ENCODE data around the gene DAP. TPM values are rescaled to one million over a fixed set of nuclear protein-coding genes. Genes with fewer than 3 reads are reported as not detected.

The DAP gene
- total and polyA plus RNA-seq, 2 of the 13 experiments (the other 11 are each of a cell fraction or from before 2014, with no cell fraction given): 22.0 to 57.5 TPM

GRCh38 chr5:10691826-10692785 is 68.9 kb downstream of the DAP start:
- POLR2A ChIA-PET: no interaction called here
- Histone ChIP-seq H3K9me3 (ENCODE audit: low read length) (no peaks in the 10 kb centered on the region), H3K79me2 (ENCODE audit: insufficient read depth, low read length) (peaks cover 3% of the 10 kb centered on the region), H3K4me2 (ENCODE audit: low read depth, low read length) (no peak overlapping the region), H3K27ac (ENCODE audit: extremely low read length, insufficient read depth, low read length) (no peak overlapping the region), H4K20me1 (ENCODE audit: insufficient read depth, low read length) (peaks cover 42% of the 10 kb centered on the region; the same call in 1 of the 2 replicates), H3K4me1 (ENCODE audit: insufficient read depth, low read length) (no peaks in the 10 kb centered on the region), H3K36me3 (replicated peaks in 1 of 2; ENCODE audit: control insufficient read depth in 1 of 2, insufficient read depth in 2 of 2, low read length in 2 of 2) (peaks cover 3 to 53% of the 10 kb centered on the region in 2 experiments; a peak in 4 of 5 replicates), H2AFZ (ENCODE audit: low read length) (no peak overlapping the region), H3K4me3 (replicated peaks in 1 of 3; ENCODE audit: insufficient read depth in 1 of 3, low read depth in 2 of 3, low read length in 3 of 3) (no peak overlapping the region), H3K9ac (ENCODE audit: insufficient read depth, low read depth, low read length) (no peak overlapping the region), H3K27me3 (ENCODE audit: control insufficient read depth in 1 of 2, insufficient read depth in 2 of 2, low read length in 2 of 2) (no peaks in the 10 kb centered on the region)
- FAIRE-seq (no peak), ATAC-seq (no peak), DNase-seq (ENCODE audit: low spot score) (no peak)
- 98% methylated on average over 15 of the region's 16 CpGs for WGBS (ENCODE audit: low lambda C conversion rate)
- no TSS peak for BruUV-seq (replicated peaks)
- intact Hi-C loops (cut with micrococcal nuclease; ENCODE audit: unreplicated experiment) (no loop called here), in situ Hi-C loops (cut with HindIII; ENCODE audit: extremely low pct_ligation_motif_present, low pct_unique_long_range_greater_than_20kb) (loop anchor here (5.0 kb wide), 1 partner anchor 165 kb away; no protein-coding TSS in a partner anchor)
- CTCF ChIA-PET (ENCODE audit: low intra/inter-chr PET ratio, low total read pairs): no interaction called here
- no peak for TF ChIP-seq ARID5B (CRISPR knock-in tag; IDR thresholded peaks at IDR 0.05)
- no peak for TF ChIP-seq ZNF558 (CRISPR knock-in tag; IDR thresholded peaks at IDR 0.05; ENCODE audit: borderline replicate concordance)
- no peak for TF ChIP-seq ZNF263 (CRISPR knock-in tag; IDR thresholded peaks at IDR 0.05)
- no peak for TF ChIP-seq ZNF678 (CRISPR knock-in tag; IDR thresholded peaks at IDR 0.05)
- TF ChIP-seq REST (IDR thresholded peaks at IDR 0.05; ENCODE audit: borderline replicate concordance in 1 of 2, low read depth in 1 of 2, low read length in 2 of 2): no peak
- TF ChIP-seq MATR3 (CRISPR knock-in tag; IDR thresholded peaks at IDR 0.05): no peak
- no peak for TF ChIP-seq ZNF253 (CRISPR knock-in tag; IDR thresholded peaks at IDR 0.05; ENCODE audit: borderline replicate concordance)
- TF ChIP-seq IRF1 (CRISPR knock-in tag; IDR thresholded peaks at IDR 0.05; ENCODE audit: low read depth): no peak
- no peak for TF ChIP-seq MIER3 (CRISPR knock-in tag; IDR thresholded peaks at IDR 0.05; ENCODE audit: borderline replicate concordance)

Measured in HepG2 (cell line).